Endometrium (tissue), 2 donors: ENCODE results near the gene HID1.
"Not testable (repeated sequence)": the region's sequence is repeated elsewhere in the genome, so short reads cannot be mapped to it uniquely, and the experiment has no call there.

Source experiments
- FAIRE-seq: peaks from 2 replicates; lab custom pipeline; 2012; peaks lifted over from hg19 to GRCh38; lab: Jason Lieb, UNC
- donor health status: control.
- donor health status: control.

Gene HID1, protein sequence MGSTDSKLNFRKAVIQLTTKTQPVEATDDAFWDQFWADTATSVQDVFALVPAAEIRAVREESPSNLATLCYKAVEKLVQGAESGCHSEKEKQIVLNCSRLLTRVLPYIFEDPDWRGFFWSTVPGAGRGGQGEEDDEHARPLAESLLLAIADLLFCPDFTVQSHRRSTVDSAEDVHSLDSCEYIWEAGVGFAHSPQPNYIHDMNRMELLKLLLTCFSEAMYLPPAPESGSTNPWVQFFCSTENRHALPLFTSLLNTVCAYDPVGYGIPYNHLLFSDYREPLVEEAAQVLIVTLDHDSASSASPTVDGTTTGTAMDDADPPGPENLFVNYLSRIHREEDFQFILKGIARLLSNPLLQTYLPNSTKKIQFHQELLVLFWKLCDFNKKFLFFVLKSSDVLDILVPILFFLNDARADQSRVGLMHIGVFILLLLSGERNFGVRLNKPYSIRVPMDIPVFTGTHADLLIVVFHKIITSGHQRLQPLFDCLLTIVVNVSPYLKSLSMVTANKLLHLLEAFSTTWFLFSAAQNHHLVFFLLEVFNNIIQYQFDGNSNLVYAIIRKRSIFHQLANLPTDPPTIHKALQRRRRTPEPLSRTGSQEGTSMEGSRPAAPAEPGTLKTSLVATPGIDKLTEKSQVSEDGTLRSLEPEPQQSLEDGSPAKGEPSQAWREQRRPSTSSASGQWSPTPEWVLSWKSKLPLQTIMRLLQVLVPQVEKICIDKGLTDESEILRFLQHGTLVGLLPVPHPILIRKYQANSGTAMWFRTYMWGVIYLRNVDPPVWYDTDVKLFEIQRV

DNA sequence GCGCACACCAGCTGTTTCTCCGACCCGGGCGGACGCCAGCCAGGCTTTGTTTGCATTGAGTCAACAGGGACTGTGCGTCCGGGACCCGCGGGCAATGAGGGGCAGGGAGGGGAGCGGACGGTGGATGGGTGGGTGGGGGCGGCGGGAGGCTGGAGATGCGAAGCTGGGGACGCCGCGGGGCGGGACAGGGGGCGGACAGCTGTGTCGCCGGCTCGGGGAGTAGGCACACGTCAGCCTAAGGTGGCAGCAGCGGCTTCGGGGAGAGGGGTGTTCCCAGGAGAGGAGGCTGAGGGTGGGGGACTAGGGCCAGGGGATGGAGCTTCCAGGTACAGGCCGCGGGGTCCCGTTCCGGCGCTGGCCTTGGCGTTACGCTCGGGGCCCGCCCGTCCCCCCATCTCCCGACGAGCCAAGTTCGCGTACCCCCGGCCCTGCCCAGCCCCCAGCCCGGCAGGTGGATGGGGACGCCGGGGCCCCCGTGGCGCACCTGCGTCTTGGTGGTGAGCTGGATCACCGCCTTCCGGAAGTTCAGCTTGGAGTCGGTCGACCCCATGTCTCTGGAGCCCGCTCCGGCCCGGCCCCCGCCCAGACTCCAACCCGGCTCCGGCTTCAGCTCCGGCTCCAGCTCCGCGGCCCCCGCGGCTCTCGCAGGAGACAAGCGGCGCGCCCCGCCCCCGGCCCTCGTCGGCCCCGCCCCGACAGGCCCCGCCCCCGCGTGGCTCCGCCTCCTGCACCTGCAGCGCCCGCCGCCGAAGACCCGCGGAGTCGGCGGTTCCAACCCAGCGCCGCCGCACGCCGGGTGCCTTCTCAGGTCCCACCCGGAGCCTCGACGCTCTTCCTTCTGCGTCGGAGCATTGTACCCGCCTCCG, at the start of gene HID1:
Gene HID1 (minus strand): TSS at position 653 of the 866 bp plus-strand sequence. CDS start 103 bp downstream, at position 550.
- FAIRE-seq, result no peak

DNA sequence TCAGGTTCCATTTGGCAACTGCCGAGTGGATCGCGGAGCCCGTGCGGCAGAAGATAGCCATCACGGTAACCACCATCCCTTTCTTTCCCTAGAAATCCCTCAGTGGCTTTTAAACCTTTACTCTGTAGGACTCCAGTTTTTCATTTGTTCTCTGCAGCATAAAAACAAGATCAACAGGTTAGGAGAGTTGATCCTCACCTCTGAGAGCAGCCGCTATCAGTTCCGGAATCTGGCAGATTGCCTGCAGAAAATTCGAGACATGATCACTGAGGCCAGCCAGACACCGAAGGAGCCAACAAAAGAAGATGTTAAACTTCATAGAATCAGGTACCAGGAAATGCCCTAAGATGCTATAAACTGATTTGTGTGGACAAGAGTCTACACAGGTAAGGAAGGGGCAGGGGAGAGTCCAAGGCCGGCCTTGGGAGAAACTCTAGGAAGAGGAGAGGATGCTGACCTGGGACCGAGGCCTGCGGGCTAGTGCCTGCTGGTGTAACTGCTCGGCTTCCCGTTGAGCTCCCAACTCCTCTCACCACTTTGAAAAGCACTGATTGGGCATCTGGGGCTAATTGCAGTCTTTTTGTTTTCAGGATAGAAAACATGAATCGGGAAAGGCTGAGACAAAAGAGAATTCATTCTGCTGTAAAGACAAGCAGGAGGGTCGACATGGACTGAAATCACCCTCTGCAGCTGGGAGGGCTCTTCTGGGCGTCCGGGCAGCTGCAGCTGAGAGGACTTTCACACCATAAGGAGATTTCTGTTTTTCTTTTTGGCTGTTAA, 48.0 kb upstream of the HID1 start:
- no peak for FAIRE-seq

DNA sequence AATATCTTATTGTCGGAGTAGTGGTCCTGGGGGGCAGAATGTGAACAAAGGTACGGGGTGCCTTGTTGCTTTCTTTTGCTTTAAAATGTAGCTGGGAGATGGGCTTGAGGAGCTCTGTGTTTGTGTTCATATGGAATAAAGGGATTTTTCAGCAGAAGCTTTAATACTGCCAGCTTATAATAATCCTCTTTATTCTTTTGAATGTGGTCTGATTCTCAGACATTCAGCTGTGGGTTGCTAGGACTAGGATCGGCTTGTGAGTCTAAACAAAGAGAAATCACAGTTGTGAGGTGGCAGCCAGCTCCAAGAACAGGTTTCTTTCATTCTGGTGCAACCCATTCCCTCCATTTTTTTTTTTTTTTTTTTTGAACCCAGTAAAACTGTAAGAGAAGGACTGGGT, 47.2 kb upstream of the HID1 start:
- FAIRE-seq, result no peak

DNA sequence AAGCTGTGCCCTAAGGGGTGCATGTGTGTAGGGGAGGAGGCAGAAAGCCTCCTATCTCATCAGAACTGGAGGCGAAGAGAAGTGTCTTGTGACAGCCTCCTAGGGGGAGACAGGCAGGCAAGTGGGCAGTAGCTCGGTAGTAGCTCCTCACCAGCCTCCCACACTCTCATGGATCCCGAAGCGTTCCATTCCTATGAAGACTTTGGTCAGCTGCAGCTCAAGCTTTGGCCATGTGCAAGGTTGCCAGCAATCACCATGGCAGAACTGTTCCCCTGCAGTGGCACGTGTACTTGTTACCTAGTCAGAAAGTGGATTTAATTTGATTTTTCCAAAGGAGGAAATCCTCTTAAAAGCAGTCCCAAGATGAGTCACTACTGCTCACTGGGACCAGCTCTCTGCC, 46.6 kb upstream of the HID1 start:
- no peak for FAIRE-seq

DNA sequence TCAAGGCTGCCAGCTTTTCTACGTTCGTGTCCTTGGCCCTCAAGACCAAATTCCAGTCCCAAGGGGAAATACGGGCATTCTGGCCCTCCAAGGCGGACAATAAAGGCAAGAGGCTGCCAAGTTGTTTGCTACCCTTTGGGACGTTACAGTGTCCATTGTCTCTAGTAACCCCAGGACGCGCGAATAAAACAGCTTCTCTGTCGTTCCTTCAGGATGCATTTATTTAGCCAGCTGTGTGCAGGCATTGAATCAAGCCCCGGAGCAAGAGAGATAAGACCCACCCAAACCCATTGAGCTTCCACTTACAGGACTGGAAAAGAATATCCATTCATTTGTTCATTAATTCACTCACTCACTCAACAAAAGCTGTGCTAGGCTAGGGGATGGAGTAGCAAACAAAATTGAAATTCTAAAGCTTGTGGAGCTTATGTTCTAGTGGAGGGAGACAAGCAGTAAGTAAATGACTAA, 40.6 kb upstream of the HID1 start:
- FAIRE-seq, result no peak

DNA sequence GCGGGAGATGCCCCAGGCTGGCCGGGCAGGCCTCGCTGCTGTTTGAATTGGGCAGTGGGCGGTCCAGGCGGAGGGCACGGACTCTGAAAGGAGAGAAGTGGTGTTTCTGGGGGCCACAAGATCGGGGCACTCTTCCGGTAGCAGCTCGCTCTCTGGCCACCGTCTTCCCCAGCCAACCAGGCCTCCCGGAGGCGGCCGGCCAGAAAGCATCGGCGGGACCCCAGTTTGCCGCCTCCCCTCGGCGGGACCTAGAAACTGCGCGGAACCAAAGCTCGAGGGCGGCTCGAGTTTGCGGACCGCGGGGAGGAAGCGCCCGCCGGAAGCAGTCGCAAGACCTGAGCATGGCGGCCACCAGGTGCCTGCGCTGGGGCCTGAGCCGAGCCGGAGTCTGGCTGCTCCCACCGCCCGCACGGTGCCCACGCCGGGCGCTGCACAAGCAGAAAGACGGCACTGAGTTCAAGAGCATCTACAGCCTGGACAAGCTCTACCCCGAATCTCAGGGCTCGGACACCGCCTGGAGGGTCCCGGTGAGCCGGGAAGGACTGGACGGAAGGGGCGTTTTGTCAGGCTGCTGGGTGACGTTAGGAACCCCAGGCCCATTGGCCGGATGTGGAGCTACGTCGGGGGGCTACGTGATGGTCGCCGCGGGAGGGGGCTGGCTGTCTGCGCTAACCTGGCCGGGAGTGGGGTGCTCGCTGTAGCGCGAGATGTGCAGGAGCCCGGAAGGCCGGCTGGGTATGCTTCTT, 40.0 kb upstream of the HID1 start, which contains the start of gene MRPL58:
Gene MRPL58 (plus strand): TSS at position 325 of the 746 bp plus-strand sequence. CDS start 17 bp downstream, at position 342.
- FAIRE-seq, result no peak

DNA sequence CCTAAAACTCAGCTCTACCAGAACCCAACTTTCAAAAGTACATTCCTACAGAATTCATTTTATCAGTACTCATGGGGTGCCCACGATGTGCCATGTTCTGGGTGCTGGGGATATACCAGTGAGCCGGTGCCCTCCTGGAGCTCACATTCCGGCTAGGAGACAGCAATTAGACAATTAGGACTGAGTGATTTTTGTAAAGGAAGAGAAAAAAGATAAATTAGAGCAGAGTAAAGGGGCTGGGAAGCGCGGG, 39.5 kb upstream of the HID1 start:
- no peak for FAIRE-seq

DNA sequence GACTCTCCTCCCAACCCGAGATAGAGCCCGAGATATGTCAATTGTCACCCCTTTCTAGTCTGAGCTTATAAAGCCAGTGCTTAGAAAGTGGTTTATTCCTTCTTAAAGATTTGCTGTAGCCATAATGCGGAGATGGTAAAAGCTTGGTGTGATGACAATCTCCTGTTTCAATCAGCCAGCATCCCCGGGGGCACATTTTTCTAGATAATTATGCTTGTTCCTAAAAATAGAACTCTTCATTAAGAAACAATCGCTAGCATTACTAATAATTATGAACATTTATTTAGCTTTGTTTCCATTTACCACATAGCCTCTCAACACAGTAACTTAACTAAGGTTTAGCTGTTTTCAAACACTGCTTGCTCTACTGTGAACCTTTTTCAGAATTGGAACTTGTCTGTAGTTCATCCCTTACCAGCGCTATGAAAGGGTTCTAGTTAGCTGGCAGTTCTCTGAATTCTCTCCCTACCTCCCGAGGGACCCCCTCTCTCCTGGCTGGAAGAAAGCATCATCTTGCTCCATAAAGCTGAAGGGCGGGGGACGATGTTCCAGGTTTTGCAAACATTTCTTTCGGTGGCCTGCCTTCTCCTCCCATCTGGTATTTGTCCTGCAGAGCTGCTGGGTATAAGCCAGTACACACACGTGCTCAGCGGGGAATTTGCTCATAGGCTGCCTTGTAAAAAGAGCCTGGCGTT, 39.0 kb upstream of the HID1 start:
- FAIRE-seq, result peak; percentile 29

DNA sequence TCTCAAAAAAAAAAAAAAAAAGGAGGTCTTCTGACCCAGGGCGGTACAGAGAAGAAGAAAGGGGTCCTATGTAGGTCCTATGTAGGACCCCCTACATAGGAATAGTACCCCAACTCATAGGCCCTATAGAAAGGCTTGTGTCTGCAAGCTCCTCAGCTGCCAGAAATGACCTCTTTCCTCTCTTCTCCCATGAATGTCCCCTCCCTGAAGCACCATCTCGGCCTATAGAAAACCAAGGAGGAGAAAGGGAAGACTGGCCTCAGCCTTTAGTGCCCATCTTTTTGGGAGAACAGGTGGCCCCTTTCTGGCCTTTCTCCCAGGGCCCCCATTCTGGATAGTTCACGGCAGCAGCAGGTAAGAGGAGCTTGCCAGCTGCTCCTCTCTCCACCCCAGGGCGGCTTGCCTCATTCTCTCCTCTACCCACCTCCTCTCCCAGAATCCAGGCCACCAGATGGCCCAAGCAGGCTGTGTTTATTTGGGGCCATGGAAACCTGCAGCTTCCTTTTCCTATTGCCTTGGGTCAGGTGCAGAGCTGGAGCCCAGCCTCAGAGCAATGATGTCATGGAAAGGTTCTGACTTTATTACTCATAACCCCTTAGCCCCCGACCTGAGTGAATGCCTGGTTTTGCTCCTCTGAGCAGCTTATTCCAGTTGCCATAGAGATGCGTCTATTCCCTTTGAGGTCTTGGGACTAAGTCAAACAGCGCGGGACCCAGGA, 38.3 kb upstream of the HID1 start:
- no peak for FAIRE-seq

DNA sequence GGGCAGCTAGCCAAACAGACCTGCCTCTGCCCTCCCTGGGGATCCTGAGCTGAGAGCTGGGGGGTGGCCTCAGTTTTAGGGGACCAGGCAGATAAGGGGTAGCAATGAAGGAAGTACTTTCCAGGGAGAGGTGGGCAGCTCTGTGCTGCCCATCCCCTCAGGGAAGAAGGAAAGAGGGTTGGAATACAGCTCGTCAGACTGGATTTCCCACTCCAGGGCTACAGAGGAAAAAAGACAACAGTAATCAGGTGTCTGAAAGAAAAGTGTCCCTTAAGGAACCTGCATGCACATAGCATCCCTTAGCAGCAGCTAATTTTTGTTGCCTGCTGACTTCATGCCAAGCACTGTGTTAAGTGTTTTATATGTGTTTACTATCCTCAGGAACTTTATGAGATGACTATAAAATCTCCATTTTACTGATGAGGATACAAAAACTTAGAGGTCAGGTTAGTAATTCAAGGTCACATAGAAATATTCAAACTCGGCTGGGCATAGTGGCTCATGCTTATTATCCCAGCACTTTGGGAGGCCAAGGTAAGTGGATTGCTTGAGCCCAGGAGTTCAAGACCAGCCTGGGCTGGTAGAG, 36.7 kb upstream of the HID1 start:
- peak; percentile 31 for FAIRE-seq

DNA sequence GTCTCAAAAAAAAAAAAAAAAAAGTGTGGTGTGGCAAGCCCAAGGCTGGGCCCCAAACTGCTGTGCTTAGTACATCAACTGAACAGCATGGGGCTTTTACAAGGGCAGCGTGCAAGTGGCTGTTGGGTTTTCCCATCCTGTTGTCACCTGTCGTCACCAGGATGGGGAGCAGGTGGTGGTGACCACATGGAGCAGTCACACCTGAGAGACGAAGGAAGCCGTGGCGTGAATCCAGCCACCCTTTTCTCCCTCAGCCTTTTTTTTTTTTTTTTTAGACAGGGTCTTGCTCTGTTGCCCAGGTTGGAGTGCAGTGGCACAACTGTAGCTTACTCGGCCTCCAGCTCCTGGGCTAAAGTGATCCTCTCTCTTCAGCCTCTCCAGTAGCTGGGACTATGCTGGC, 35.8 kb upstream of the HID1 start:
- FAIRE-seq, result no peak

DNA sequence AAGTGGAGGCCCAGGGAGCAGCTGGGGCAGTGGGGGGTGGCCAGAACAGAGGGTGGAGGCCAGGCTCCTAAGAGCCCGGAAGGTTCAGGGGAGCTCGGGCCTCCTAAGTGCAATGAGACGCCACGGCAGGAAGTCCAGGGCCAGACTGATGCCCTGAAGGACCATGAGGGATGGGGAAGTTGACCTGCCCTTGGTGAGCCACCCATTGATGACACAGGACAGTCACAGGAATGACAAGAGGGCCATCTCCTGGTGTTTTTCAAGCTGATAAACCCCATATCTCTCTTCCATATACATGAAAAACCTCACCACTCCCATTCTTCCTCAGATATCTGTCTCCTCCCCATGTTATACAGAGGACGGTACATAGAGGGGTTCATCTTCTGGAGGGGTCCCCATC, 34.1 kb upstream of the HID1 start:
- no peak for FAIRE-seq

DNA sequence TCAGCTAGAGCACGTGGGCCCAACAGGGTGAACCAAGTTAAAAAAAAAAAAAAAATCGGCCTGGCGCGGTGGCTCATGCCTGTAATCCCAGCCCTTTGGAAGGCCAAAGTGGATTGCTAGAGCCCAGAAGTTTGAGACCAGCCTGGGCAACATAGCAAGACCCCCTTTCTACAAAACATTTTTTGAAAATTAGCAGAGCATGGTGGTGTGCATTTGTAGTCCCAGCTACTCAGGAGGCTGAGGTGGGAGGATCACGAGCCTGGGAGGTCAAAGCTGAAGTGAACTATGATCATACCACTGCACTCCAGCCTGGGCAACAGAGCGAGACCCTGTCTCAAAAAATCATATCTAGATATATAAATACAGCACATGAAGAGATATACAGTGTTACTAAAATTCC, 33.5 kb upstream of the HID1 start:
- FAIRE-seq, result not testable (repeated sequence)

DNA sequence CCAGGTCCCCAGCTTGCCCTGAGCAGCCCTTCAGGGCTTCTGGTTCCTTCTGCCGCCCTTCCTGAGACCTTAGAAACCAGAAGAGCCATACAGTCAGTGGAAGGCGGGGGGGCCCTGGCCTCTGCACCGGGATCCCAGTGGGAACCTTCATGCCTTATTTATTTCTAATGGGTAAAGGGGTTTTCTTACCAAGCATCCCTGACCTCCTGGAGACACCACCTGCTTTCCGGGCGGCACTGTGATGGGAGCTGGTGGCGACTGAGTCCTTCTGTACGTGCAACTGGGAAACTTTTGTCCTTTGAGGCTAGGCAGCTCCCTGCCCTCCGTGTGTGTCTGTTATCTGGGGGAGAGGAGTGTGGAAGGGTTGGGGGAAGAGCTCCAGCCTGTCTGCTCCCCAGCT, 32.7 kb upstream of the HID1 start:
- FAIRE-seq, result no peak

DNA sequence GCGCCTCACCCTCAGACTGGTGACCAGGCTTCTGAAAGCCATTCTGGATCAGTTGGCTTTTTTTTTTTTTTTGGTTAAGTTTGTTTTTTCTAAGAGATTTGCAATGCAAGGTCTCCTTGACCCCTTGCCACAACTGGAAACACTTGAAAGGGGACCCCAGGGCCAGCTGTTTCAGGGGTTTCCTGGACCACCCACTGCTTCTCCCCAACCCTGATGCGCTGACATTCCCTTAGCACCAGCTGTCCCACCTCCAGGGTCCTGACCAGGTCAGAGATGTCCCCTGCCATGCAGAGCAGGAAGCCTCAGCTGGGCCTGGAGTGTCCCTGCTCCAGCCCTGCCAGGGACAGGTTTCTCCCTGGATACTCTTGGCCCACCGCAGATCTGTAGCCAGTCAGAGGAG, 31.8 kb upstream of the HID1 start:
- no peak for FAIRE-seq

DNA sequence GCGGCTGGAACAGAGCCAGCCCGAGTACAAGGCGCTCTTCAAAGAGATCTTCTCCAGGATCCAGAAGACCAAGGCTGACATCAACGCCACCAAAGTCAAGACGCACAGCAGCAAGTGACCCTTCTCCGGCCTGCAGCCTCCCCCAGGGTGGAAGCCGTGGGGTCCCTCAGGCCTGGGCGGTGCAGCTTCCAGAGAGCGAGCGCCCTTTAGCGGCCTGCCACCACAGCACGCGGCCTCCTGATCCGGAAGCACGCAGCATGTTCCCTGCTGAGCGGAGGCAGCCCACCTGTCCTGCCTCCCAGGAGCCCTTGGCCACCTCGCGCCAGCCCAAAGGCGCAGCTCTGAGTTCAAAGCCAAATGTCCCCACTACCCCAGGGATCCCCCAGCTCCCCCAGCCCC, 31.4 kb upstream of the HID1 start:
- FAIRE-seq, result no peak

DNA sequence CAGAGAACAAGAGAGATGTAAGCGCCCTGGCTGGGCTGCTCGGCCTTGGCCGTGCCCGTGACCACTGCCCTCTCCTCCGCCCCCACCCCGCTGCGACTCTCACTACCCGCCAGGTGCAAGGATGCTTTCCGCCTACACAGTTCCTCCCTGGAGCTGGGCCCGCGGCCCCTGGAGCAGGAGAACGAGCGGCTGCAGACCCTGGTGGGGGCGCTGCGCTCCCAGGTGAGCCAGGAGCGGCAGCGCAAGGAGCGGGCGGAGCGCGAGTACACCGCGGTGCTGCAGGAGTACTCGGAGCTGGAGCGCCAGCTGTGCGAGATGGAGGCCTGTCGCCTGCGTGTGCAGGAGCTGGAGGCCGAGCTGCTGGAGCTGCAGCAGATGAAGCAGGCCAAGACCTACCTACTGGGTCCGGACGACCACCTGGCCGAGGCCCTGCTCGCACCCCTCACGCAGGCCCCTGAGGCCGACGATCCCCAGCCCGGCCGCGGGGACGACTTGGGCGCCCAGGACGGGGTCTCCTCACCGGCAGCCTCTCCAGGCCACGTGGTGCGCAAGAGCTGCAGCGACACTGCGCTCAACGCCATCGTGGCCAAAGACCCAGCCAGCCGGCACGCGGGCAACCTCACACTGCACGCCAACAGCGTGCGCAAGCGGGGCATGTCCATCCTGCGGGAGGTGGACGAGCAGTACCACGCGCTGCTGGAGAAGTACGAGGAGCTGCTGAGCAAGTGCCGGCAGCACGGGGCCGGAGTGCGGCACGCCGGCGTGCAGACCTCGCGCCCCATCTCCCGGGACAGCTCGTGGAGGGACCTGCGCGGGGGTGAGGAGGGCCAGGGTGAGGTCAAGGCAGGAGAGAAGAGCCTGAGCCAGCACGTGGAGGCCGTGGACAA, 30.8 kb upstream of the HID1 start:
- FAIRE-seq, result no peak
